ENCODE measurements around the gene COG3.

- no peak for TF ChIP-seq CTCF (IDR thresholded peaks at IDR 0.05)
- no peak for TF ChIP-seq POLR2A (IDR thresholded peaks at IDR 0.05)
- TF ChIP-seq POLR2AphosphoS5 (IDR thresholded peaks at IDR 0.05) = no peak
These were observed 83.5 kb downstream of the COG3 start for GRCh38 chr13:45548281-45548680.
